GM12875 (cell line): ENCODE results near the gene GMCL1.
A peak's percentile ranks its signal among the peaks of the same experiment; 100 is the strongest.
"Not testable (repeated sequence)": the region's sequence is repeated elsewhere in the genome, so short reads cannot be mapped to it uniquely, and the experiment has no call there.

Experiments used
- H3K4me3 ChIP-seq: one replicate; pipeline ENCODE4 v1.5.1; 2011; ENCODE audit warnings: low read depth, low read length, control low read depth
- CTCF ChIP-seq: IDR thresholded peaks from 2 replicates; pipeline ENCODE4 v1.5.1; 2011; ENCODE audit warnings: low read depth, mild to moderate bottlenecking, control low read depth, inconsistent platforms, low read length, moderate library complexity, borderline replicate concordance; ENCODE audit not compliant: insufficient read depth

GMCL1 gene

DNA sequence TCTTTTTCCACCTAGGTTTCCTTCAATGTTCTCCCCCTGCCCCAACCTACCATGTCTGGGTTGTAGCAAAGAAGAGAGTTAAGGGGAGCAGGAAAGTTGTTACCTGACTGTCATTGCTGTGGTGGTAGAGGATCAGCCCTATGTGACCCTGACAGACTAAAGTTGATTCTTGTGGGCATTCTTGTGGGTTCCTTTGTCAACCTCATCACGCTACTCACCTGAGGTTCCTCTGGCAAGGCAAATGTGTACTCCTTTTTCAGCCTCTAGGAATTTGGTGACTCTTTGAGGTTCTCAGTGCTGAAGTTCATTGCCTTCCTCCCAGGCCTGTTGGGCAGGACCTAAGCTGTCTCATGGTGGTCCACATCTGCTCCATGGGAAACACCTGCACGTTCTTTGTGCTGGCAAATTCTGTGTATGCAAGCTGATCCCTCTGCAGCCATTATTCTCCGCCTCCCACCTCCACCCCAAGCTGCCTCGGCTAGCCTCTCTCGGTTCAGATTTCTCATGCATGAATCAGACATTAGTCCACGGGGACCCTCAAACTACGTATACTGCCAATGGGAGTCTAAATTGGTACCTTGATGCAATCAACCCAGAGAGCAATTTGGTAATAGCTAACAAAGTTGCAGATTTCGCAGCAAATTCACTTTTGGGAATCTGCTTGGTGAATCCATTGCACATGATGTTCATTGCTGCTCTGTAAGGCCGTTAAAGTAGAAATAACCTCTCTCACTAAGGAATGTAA, 1.5 kb upstream of the GMCL1 start:
- no peak overlapping the region for H3K4me3 ChIP-seq
- TF ChIP-seq CTCF, result no peak

- peak overlapping the region; percentile 86 for H3K4me3 ChIP-seq
- no peak for TF ChIP-seq CTCF
These were observed 563 bp upstream of the GMCL1 start for GRCh38 chr2:69828938-69829255.

- H3K4me3 ChIP-seq, result peak overlapping the region; percentile 86
- TF ChIP-seq CTCF, result no peak
These were observed 815 bp downstream of the GMCL1 start for GRCh38 chr2:69830045-69830905.

DNA sequence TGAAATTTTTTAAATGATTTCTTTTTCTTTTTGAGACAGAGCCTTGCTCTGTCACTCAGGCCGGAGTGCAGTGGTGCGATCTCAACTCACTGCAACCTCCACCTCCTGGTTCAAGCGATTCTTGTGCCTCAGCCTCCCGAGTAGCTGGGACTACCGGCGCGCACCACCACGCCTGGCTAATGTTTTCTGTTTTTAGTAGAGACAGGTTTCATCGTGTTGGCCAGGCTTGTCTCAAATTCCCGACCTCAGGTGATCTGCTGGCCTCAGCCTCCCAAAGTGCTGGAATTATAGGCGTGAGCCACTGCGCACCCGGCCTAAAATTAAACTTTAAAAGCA, 1.4 kb downstream of the GMCL1 start:
- not testable (repeated sequence) for H3K4me3 ChIP-seq

GRCh38 chr2:69831354-69831905, 2.0 kb downstream of the GMCL1 start:
- H3K4me3 ChIP-seq, result no peak overlapping the region

GRCh38 chr2:69833752-69834151, 4.3 kb downstream of the GMCL1 start:
- no peak overlapping the region for H3K4me3 ChIP-seq
- TF ChIP-seq CTCF, result no peak

More at GRCh38 chr2:69831354-69831905, 2.0 kb downstream of the GMCL1 start:
- TF ChIP-seq CTCF, result no peak

- no peak overlapping the region for H3K4me3 ChIP-seq
- no peak for TF ChIP-seq CTCF
These were observed 6.2 kb downstream of the GMCL1 start for GRCh38 chr2:69835666-69836065.
